ENCODE measurements around the gene AMPD3. TPM values are rescaled to one million over a fixed set of nuclear protein-coding genes. Genes with fewer than 3 reads are reported as not detected.

The AMPD3 gene
- total and polyA plus RNA-seq, 2 donors (not counting 3 experiments of a cell fraction or from before 2014, with no cell fraction given), result 1.4 to 2.5 TPM

DNA sequence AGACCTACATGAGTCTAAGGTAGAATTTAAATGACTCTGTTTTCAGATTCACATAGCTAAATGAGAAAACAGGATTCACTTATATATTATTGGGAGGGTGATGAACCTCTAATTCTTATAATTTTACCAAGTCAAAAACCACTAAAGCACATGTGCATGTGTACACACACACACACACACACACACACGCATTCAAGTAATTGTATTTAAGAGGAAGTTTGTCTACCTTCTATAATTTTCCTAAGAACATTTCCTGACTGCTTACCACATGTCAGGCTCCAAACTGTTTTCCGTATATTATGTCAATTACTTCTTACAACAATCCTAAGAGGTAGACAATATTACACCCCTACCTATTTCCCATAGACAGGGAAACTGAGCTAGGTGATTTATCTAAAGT is 79.3 kb downstream of the AMPD3 start:
- peaks cover 0 to 6% of the 10 kb centered on the region in 2 experiments for H3K36me3 ChIP-seq (ENCODE audit: control insufficient read depth in 2 of 2, extremely low read depth in 1 of 2, insufficient read depth in 2 of 2, low read length in 2 of 2)
- DNase-seq (ENCODE audit: low read depth, low spot score), result peak; percentile 52
- intact Hi-C loops (cut with micrococcal nuclease), result no loop called here

More for the DNA sequence above, 79.3 kb downstream of the AMPD3 start:
- Histone ChIP-seq H3K9me1 (replicated peaks; ENCODE audit: control insufficient read depth, extremely low read depth, insufficient read depth, low read length) (no peaks in the 10 kb centered on the region), H3K4me1 (ENCODE audit: control insufficient read depth, extremely low read depth, insufficient read depth, low read length) (peaks cover 12% of the 10 kb centered on the region), H3K79me2 (ENCODE audit: control insufficient read depth, insufficient read depth, low read length) (peaks cover 8% of the 10 kb centered on the region), H3K4me2 (ENCODE audit: insufficient read depth, low read length) (no peak overlapping the region), H3K27me3 (ENCODE audit: control insufficient read depth in 2 of 2, insufficient read depth in 2 of 2, low read length in 2 of 2) (no peaks in the 10 kb centered on the region), H3K4me3 (replicated peaks in 1 of 3; ENCODE audit: insufficient read depth in 1 of 3, low read depth in 1 of 3, low read length in 3 of 3) (no peak overlapping the region), H4K20me1 (replicated peaks; ENCODE audit: control insufficient read depth, extremely low read depth, insufficient read depth, low read length) (no peaks in the 10 kb centered on the region), H2AFZ (ENCODE audit: low read depth, low read length) (no peak overlapping the region), H3K27ac (ENCODE audit: insufficient read depth, low read depth, low read length) (no peak overlapping the region), H3K9me3 (replicated peaks; ENCODE audit: control insufficient read depth, insufficient read depth, low read length) (no peaks in the 10 kb centered on the region), H3K9ac (replicated peaks; ENCODE audit: extremely low read depth, insufficient read depth, low read length) (no peak overlapping the region)
- CTCF ChIA-PET, result interaction anchor here (1.9 to 2.7 kb wide), 2 partner anchors 18 to 20 kb away, joined by 7 to 10 read pairs; no protein-coding TSS in a partner anchor
- TF ChIP-seq, protein P1, sequence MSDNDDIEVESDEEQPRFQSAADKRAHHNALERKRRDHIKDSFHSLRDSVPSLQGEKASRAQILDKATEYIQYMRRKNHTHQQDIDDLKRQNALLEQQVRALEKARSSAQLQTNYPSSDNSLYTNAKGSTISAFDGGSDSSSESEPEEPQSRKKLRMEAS (IDR thresholded peaks at IDR 0.05; ENCODE audit: insufficient read depth, insufficient read length), result no peak
- no peak for TF ChIP-seq GATA2 (IDR thresholded peaks at IDR 0.05; ENCODE audit: insufficient read depth, insufficient read length, low read depth, low read length)
- TF ChIP-seq MYC (IDR thresholded peaks at IDR 0.05; ENCODE audit: low read depth, low read length), result no peak
- no peak for TF ChIP-seq FOS (IDR thresholded peaks at IDR 0.05; ENCODE audit: borderline replicate concordance, insufficient read depth, low read length)
- no peak for TF ChIP-seq POLR2A (IDR thresholded peaks at IDR 0.05; ENCODE audit: low read depth, low read length)
- TF ChIP-seq EZH2 (IDR thresholded peaks at IDR 0.05; ENCODE audit: borderline replicate concordance, low read depth, low read length, severe bottlenecking), result no peak
- TF ChIP-seq, protein P2, sequence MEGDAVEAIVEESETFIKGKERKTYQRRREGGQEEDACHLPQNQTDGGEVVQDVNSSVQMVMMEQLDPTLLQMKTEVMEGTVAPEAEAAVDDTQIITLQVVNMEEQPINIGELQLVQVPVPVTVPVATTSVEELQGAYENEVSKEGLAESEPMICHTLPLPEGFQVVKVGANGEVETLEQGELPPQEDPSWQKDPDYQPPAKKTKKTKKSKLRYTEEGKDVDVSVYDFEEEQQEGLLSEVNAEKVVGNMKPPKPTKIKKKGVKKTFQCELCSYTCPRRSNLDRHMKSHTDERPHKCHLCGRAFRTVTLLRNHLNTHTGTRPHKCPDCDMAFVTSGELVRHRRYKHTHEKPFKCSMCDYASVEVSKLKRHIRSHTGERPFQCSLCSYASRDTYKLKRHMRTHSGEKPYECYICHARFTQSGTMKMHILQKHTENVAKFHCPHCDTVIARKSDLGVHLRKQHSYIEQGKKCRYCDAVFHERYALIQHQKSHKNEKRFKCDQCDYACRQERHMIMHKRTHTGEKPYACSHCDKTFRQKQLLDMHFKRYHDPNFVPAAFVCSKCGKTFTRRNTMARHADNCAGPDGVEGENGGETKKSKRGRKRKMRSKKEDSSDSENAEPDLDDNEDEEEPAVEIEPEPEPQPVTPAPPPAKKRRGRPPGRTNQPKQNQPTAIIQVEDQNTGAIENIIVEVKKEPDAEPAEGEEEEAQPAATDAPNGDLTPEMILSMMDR (IDR thresholded peaks at IDR 0.05; ENCODE audit: extremely low read depth in 1 of 2, insufficient read depth in 1 of 2, low read depth in 1 of 2, low read length in 2 of 2), result no peak
- TF ChIP-seq POLR2AphosphoS5 (IDR thresholded peaks at IDR 0.05; ENCODE audit: insufficient read depth, low read depth, low read length), result no peak
- no TSS peak for BruUV-seq (replicated peaks)
- dilution Hi-C loops (cut with MboI; ENCODE audit: extremely low pct_ligation_motif_present, low sequenced_read_pairs), result no loop called here
- FAIRE-seq, result no peak
- POLR2A ChIA-PET, result no interaction called here

All from endothelial cell of umbilical vein (primary cell).